Measurements from ENCODE around the gene ACTL10. TPM values are rescaled to one million over a fixed set of nuclear protein-coding genes. Genes with fewer than 3 reads are reported as not detected.
"Not testable (repeated sequence)": the region's sequence is repeated elsewhere in the genome, so short reads cannot be mapped to it uniquely, and the experiment has no call there.

ACTL10 gene
- polyA plus RNA-seq, 1 experiment: 0.67 TPM

DNA sequence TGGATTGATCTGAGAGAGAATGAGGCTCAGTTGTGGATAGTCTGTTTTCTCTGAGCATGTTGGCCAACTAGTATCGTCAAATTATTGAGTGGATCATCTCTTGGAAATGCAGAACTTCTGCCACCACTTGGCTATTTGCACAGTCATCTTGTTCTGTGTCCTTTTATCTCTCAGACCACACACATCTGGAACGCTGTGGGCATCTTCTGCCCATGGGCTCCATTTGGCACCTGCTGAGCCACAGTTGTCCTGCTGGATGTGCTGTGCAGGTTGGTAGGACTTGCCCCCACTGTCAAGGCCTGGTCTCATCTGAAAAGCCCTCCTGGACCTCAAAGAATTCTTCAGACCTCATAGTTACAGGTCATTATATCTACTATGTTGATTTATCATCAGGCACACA is 21.3 kb upstream of the ACTL10 start:
- no peak for DNase-seq (ENCODE audit: low read depth)
- ChIA-PET POLR2A (no interaction called here), CTCF (no interaction called here)

DNA sequence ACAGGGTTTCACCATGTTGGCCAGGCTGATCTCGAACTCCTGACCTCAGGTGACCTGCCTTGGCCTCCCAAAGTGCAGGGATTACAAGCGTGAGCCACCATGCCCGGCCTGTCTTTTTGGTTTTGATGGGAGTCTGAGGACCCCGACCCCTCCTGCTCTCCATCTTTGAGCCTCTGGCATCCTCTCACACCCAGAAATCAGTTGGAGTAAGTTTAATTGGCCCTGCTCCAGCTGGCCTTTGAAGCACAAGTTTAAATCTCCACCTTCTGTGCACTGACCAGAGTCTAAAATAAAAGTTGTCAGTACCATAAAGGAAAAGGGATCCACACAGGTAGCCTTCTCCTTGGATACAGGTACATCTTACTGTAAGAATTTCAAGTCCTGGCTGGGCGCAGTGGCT is 20.6 kb upstream of the ACTL10 start:
- Histone ChIP-seq H3K4me3 (ENCODE audit: low read depth, low read length) (no peak overlapping the region), H3K27me3 (ENCODE audit: control insufficient read depth, insufficient read depth, low read length) (no peaks in the 10 kb centered on the region), H3K36me3 (ENCODE audit: control insufficient read depth, insufficient read depth, low read length) (peaks cover 6% of the 10 kb centered on the region)
- ChIA-PET CTCF (no interaction called here), POLR2A (no interaction called here)
- DNase-seq (ENCODE audit: low read depth): no peak
- TF ChIP-seq, protein P1, sequence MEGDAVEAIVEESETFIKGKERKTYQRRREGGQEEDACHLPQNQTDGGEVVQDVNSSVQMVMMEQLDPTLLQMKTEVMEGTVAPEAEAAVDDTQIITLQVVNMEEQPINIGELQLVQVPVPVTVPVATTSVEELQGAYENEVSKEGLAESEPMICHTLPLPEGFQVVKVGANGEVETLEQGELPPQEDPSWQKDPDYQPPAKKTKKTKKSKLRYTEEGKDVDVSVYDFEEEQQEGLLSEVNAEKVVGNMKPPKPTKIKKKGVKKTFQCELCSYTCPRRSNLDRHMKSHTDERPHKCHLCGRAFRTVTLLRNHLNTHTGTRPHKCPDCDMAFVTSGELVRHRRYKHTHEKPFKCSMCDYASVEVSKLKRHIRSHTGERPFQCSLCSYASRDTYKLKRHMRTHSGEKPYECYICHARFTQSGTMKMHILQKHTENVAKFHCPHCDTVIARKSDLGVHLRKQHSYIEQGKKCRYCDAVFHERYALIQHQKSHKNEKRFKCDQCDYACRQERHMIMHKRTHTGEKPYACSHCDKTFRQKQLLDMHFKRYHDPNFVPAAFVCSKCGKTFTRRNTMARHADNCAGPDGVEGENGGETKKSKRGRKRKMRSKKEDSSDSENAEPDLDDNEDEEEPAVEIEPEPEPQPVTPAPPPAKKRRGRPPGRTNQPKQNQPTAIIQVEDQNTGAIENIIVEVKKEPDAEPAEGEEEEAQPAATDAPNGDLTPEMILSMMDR (IDR thresholded peaks at IDR 0.05; ENCODE audit: insufficient read depth, low read depth, low read length): no peak

More for the DNA sequence above, 21.3 kb upstream of the ACTL10 start:
- Histone ChIP-seq H3K27me3 (ENCODE audit: control insufficient read depth, insufficient read depth, low read length) (no peaks in the 10 kb centered on the region), H3K36me3 (ENCODE audit: control insufficient read depth, insufficient read depth, low read length) (peaks cover 6% of the 10 kb centered on the region), H3K4me3 (ENCODE audit: low read depth, low read length) (no peak overlapping the region)
- TF ChIP-seq, protein P1 (IDR thresholded peaks at IDR 0.05; ENCODE audit: insufficient read depth, low read depth, low read length): no peak

DNA sequence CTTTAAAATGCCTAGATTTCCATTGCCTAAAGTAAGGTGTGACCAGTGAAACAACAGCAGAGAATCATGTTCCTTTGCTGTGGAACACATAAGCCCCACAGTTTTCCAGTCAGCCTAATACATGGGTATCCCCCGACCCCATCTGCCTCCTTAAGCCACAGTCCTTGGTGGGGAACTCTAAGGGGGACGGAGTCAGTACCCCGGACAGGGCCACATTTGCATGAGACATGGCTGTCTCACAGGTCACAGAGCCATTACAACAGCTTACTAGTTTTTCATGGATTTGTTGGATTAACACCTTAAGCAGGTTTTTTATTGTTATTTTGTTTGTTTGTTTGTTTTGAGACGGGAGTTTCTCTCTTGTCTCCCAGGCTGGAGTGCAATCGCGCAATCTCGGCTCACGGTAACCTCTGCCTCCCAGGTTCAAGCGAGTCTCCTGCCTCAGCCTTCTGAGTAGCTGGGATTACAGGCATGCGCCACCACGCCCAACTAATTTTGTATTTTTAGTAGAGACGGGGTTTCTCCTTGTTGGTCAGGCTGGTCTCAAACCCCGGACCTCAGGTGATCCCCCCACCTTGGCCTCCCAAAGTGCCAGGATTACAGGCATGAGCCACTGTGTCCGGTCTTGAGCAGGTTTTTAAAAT is 19.7 kb upstream of the ACTL10 start:
- POLR2A ChIA-PET: interaction anchor here (1.0 kb wide), 1 partner anchor 204 kb away, joined by 3 read pairs; the partner anchor contains the start of gene SNTA1
- DNase-seq (ENCODE audit: low read depth); CTCF ChIA-PET; H3K36me3 ChIP-seq (ENCODE audit: control insufficient read depth, insufficient read depth, low read length); H3K4me3 ChIP-seq (ENCODE audit: low read depth, low read length); H3K27me3 ChIP-seq (ENCODE audit: control insufficient read depth, insufficient read depth, low read length): not testable (repeated sequence)

DNA sequence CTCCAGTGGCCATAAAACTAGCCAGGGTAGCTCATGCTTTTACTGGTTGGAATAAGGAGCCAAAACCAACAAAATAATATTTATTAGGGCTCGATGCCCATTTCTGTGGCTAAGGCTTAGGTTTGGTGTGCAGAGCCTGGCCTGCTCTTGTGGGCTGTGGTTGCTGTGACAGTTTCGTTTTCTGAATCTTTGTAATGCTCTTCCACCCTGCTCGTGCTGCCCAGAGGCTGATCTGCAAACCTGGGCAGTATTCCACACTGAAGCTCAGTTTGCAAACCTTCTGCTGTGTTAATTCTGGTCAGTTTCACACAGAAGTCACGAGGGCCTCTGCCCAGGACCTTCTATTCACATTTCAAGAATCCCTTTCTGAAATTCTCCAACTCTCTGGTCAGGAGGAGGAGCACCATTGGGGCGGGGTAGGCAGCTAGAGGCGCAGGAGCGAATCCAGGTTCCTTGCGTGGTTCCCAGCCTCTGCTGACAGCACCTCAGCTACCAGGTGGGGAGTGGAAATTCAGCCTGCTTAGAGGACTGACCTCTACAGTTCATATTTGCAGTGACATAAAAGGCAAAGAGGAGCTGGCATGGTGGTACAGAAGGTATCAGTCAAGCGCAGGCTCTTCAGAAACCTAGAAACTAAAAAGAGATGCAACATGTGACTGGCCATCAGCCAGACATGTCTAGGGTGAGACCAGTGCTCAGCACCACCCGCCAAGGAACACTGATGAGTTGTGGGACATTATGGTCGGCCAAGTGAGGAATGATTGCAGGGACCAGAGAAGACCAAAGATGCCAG is 18.9 kb upstream of the ACTL10 start:
- no peaks in the 10 kb centered on the region for H3K27me3 ChIP-seq (ENCODE audit: control insufficient read depth, insufficient read depth, low read length)
- TF ChIP-seq, protein P1 (IDR thresholded peaks at IDR 0.05; ENCODE audit: insufficient read depth, low read depth, low read length): no peak
- CTCF ChIA-PET: interaction anchor here (0.8 to 1.0 kb wide), 2 partner anchors 16 to 190 kb away, joined by 3 to 4 read pairs; no protein-coding TSS in a partner anchor
- H3K36me3 ChIP-seq (ENCODE audit: control insufficient read depth, insufficient read depth, low read length): peaks cover 6% of the 10 kb centered on the region
- no peak overlapping the region for H3K4me3 ChIP-seq (ENCODE audit: low read depth, low read length)
- POLR2A ChIA-PET: interaction anchor here (1.0 kb wide), 1 partner anchor 204 kb away, joined by 3 read pairs; the partner anchor contains the start of gene SNTA1
- DNase-seq (ENCODE audit: low read depth): no peak

DNA sequence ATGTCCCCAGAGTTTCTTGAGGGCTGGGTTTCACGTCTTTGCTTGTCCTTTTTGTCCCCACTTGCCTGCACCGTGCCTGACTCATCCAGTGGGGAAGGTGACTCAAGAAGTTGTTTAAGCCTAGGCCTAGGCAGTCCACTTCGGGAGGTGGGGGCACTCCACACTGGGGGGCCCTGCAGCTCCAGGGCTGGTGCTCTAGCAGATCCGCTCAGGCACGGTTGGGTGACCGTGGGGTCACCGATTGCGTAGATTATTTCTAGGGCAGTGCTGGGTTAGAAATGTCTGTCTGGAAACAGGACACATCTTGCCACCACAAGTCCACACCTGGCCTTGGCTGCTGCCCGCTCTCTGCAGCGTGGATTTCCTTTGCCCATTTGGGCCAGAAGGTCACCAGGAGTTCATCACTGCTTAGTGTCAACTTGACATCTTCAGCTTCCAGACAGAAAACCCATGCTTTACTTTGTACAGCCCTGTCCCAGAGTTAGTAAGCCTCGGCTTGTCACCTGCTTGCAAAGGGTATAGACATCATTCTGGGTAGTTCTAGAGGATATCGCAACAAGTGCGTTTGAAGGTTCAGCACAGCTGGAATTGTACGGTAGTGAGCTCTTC is 18.2 kb upstream of the ACTL10 start:
- no peaks in the 10 kb centered on the region for H3K27me3 ChIP-seq (ENCODE audit: control insufficient read depth, insufficient read depth, low read length)
- H3K36me3 ChIP-seq (ENCODE audit: control insufficient read depth, insufficient read depth, low read length): peaks cover 6% of the 10 kb centered on the region
- ChIA-PET CTCF (interaction anchor here (0.5 to 1.0 kb wide), 4 partner anchors 17 to 504 kb away, joined by 3 to 4 read pairs (median 3); no protein-coding TSS in a partner anchor), POLR2A (no interaction called here)
- H3K4me3 ChIP-seq (ENCODE audit: low read depth, low read length): no peak overlapping the region
- no peak for DNase-seq (ENCODE audit: low read depth)
- TF ChIP-seq, protein P1 (IDR thresholded peaks at IDR 0.05; ENCODE audit: insufficient read depth, low read depth, low read length): no peak
